Neural progenitor cell (in vitro differentiated cells): ENCODE data around the gene HLA-F.

Experiments used
- EZH2 ChIP-seq: fragments of 200-600 bp; sonication (generic); IDR thresholded peaks from 2 replicates; pipeline ENCODE4 v1.6.1; 2017; ENCODE audit warnings: antibody characterized with exemption, mild to moderate bottlenecking, moderate library complexity
- TF ChIP-seq, protein P1 (sequence below): fragments of 200-600 bp; sonication (generic); IDR thresholded peaks from 2 replicates; pipeline ENCODE4 v1.5.1; 2017; ENCODE audit warnings: antibody characterized with exemption, mild to moderate bottlenecking

GRCh38 chr6:29750709-29751108 lies 27.5 kb downstream of the HLA-F start:
- TF ChIP-seq, protein P1, sequence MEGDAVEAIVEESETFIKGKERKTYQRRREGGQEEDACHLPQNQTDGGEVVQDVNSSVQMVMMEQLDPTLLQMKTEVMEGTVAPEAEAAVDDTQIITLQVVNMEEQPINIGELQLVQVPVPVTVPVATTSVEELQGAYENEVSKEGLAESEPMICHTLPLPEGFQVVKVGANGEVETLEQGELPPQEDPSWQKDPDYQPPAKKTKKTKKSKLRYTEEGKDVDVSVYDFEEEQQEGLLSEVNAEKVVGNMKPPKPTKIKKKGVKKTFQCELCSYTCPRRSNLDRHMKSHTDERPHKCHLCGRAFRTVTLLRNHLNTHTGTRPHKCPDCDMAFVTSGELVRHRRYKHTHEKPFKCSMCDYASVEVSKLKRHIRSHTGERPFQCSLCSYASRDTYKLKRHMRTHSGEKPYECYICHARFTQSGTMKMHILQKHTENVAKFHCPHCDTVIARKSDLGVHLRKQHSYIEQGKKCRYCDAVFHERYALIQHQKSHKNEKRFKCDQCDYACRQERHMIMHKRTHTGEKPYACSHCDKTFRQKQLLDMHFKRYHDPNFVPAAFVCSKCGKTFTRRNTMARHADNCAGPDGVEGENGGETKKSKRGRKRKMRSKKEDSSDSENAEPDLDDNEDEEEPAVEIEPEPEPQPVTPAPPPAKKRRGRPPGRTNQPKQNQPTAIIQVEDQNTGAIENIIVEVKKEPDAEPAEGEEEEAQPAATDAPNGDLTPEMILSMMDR: no peak
- no peak for TF ChIP-seq EZH2
